Measurements from ENCODE around the gene TMEM178A.
"Not testable (repeated sequence)": the region's sequence is repeated elsewhere in the genome, so short reads cannot be mapped to it uniquely, and the experiment has no call there.

The TMEM178A gene

DNA sequence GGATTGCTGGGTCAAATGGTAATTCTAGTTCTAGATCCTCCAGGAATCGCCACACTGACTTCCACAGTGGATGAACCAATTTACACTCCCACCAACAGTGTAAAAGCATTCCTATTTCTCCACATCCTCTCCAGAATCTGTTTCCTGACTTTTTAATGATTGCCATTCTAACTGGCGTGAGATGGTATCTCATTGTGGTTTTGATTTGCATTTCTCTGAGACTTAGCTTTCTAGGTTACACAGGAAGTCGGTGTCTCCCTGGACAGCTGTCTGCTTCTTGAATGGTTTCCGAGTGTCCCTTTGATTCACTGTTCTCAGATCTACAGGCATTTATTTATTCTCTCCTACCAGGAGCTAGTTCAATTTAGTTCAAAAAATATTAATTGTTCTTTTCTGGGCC lies 62.4 kb downstream of the TMEM178A start:
- H3K27ac Mint-ChIP-seq; H3K4me3 Mint-ChIP-seq; H3K27me3 Mint-ChIP-seq; H3K36me3 Mint-ChIP-seq; H3K4me1 Mint-ChIP-seq (ENCODE audit: low read depth); H3K9me3 Mint-ChIP-seq (ENCODE audit: low read depth): not testable (repeated sequence)

DNA sequence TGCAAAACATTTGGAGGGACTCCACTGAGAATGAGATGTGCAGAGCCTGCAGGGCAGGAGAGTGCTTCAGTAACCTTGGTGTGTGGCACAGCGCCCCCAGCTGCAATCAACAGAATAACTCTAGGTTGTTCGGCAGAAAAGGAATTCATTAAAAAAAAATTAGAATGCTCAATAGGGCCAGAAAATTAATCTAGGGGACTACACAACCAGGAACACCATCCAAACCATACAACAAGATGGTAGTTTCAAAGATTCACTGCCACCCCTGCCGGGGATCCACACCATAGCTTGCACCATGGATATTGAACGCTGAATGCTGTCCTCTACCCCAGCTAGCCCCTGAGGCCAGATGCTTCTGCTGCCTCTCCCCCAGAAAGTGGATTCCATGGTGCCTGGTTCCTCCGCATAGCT lies 63.2 kb downstream of the TMEM178A start:
- Mint-ChIP-seq H3K27me3 (no peaks in the 10 kb centered on the region), H3K36me3 (peaks cover 8% of the 10 kb centered on the region), H3K27ac (no peak overlapping the region), H3K4me3 (no peak overlapping the region), H3K9me3 (ENCODE audit: low read depth) (no peaks in the 10 kb centered on the region), H3K4me1 (ENCODE audit: low read depth) (no peaks in the 10 kb centered on the region)

DNA sequence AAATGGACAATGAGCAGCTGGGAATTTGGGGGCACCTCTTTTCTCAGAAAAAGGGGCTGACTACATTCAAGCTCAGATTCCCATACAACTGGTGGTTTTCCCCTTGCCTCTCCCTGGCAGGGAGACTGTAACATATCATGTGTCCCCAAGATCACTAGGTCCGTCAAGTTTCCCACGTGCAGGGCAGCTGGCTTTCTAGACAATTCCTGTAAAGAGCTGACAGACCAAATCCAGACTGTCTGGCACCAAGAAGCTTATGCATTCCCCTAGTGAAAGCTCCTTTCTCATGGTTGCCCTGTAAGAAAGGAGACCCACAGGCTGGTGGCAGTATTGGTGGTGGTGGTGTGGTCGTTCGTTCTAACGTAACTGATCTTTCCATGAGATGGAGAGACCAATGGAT lies 64.6 kb downstream of the TMEM178A start:
- Mint-ChIP-seq H3K4me3 (no peak overlapping the region), H3K4me1 (ENCODE audit: low read depth) (peaks cover 2% of the 10 kb centered on the region), H3K36me3 (peaks cover 19% of the 10 kb centered on the region), H3K27me3 (no peaks in the 10 kb centered on the region), H3K9me3 (ENCODE audit: low read depth) (no peaks in the 10 kb centered on the region), H3K27ac (no peak overlapping the region)

DNA sequence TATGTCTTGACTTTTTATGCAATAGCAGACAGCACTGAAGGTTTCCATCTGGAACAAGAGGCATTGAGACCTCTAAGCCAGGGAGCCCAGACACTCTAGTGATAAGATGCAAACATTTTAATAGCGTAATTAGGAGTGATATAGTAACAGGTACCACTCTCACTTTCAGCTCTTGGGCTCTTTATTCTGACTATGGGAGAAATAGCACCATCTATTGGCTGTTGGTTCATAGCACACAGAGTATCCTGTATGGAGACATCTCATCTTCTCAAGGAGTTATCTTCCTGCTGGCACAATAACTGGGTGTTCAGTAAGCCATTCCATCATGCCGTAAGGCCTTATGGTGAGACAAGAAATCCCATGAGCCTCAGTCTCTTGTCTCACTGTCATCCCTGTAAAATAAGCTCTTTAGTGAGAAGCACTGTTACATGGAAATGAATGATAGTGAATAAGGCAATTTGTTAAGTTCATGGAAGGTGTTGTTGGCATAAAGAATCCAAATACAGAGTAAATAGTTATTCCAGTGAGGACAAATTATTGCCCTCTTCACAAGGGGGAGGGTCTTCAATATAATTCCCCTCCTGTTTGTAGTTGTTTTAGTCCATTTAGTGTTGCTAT lies 65.1 kb downstream of the TMEM178A start:
- Mint-ChIP-seq H3K36me3 (peaks cover 19% of the 10 kb centered on the region), H3K4me1 (ENCODE audit: low read depth) (peaks cover 6% of the 10 kb centered on the region), H3K4me3 (no peak overlapping the region), H3K27me3 (no peaks in the 10 kb centered on the region), H3K9me3 (ENCODE audit: low read depth) (no peaks in the 10 kb centered on the region), H3K27ac (no peak overlapping the region)

DNA sequence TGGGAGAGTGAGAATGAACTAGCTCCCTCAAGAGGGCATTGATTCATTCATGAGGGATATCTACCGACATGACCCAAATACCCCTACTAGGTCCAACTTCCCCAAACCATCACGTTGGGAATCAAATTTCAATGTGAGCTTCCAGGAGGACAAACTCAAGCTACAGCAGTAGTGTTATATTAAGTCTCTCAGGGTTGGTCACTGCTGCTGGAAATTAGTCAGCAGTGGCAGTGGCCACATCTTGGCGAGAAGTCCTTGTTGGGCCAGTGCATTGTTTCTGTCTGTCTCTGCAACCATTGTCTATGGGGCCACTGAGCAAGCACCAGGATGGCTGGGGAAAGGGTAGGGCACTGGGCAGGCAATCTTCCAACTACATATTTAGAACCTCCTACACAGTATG lies 65.8 kb downstream of the TMEM178A start:
- H3K27ac Mint-ChIP-seq, result no peak overlapping the region
- H3K27me3 Mint-ChIP-seq, result no peaks in the 10 kb centered on the region
- peaks cover 8% of the 10 kb centered on the region for H3K4me1 Mint-ChIP-seq (ENCODE audit: low read depth)
- no peaks in the 10 kb centered on the region for H3K9me3 Mint-ChIP-seq (ENCODE audit: low read depth)
- H3K36me3 Mint-ChIP-seq, result peaks cover 21% of the 10 kb centered on the region
- H3K4me3 Mint-ChIP-seq, result no peak overlapping the region

DNA sequence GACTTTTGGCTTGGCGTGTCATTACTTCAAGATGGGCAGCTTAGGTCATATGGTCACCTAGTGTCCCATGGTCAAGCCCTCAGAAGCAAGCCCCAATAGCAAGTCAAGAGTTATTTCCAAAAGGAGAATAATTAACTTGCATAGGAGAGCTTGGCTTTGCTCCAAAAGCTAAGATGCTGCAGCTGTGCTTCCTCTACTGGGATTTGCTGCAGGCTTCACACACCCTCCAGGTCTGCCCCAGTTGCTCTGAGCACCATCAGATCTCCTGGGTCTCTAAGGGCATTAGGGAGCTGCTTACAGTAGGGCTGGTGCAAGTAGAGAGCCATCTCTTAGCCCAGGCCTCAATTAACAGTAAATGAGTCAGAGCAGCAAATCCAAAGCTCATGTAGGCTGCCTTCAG lies 66.8 kb downstream of the TMEM178A start:
- Mint-ChIP-seq H3K9me3 (ENCODE audit: low read depth) (no peaks in the 10 kb centered on the region), H3K4me1 (ENCODE audit: low read depth) (peaks cover 8% of the 10 kb centered on the region), H3K27me3 (no peaks in the 10 kb centered on the region), H3K27ac (no peak overlapping the region), H3K4me3 (no peak overlapping the region), H3K36me3 (peaks cover 22% of the 10 kb centered on the region)

DNA sequence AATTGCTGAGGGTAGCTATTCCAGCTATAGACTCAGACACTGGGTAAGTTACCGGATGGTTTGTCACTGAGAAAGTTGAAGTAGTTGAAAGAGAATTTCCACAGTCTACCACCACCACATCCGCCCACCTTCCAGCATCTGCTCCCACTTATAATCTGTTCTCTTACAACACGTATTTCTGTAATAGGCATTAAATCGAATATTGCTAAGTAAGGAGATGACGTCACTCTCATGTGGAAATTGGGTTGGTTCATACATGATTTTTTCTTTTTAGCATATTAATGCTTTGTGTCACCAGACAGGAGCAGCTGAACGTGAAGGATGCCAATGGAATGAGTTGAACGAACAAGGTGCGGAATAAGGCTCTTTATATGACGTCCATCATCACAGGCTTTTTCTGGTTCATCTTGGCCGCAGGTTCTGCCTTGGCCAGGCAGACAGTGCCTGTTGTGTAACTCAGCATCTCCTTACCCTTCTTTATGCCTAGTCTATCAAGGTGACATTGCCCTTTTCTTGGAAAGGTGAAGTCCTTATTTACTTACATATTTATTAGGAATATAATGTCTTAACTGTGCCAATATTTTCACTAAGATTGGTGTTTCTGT lies 67.5 kb downstream of the TMEM178A start:
- Mint-ChIP-seq H3K4me1 (ENCODE audit: low read depth) (peaks cover 10% of the 10 kb centered on the region), H3K27ac (no peak overlapping the region), H3K4me3 (no peak overlapping the region), H3K9me3 (ENCODE audit: low read depth) (no peaks in the 10 kb centered on the region), H3K27me3 (no peaks in the 10 kb centered on the region), H3K36me3 (peaks cover 28% of the 10 kb centered on the region)

DNA sequence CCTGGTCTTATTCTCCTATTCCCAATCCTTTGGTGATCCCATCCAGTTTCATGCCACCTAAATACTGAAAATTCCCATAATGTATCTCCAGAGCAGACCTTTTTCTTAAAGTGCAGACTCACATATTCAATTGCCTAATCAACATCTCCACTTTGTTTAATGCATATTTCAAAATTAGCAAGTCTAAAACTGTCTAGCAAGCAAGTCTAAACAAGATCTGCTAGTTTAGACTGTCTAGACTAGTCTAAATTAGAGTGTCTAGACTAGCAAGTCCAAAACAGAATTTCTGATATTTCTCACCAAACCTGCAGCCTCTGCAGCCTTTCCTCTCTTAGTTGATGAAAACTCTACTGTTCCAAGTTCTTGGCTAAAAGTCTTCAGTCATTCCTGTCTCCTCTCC lies 68.7 kb downstream of the TMEM178A start:
- H3K27me3 Mint-ChIP-seq, result no peaks in the 10 kb centered on the region
- H3K4me1 Mint-ChIP-seq (ENCODE audit: low read depth), result peaks cover 10% of the 10 kb centered on the region
- H3K9me3 Mint-ChIP-seq (ENCODE audit: low read depth), result no peaks in the 10 kb centered on the region
- no peak overlapping the region for H3K4me3 Mint-ChIP-seq
- no peak overlapping the region for H3K27ac Mint-ChIP-seq
- H3K36me3 Mint-ChIP-seq, result peaks cover 34% of the 10 kb centered on the region

DNA sequence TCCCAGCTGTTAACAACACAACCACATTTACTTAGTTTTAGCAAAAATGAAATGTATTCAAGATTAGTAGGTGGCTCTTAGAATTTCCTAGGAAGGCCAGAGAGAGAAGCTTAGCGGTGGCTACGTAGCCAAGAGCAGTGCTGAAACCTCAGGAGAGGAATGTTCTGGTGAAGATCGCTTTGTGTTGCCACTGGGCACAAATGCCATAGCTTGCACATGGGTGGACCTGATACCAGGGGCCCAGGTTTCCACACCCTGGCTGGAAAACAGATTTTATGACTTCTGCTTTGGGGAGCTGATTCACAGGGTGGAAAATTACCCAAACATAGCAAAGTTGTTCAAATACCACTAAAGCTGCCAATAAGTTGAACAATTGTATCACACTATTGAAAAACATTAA lies 69.9 kb downstream of the TMEM178A start:
- Mint-ChIP-seq H3K27me3 (no peaks in the 10 kb centered on the region), H3K4me1 (ENCODE audit: low read depth) (peaks cover 10% of the 10 kb centered on the region), H3K27ac (no peak overlapping the region), H3K9me3 (ENCODE audit: low read depth) (no peaks in the 10 kb centered on the region), H3K4me3 (no peak overlapping the region), H3K36me3 (peaks cover 37% of the 10 kb centered on the region)

DNA sequence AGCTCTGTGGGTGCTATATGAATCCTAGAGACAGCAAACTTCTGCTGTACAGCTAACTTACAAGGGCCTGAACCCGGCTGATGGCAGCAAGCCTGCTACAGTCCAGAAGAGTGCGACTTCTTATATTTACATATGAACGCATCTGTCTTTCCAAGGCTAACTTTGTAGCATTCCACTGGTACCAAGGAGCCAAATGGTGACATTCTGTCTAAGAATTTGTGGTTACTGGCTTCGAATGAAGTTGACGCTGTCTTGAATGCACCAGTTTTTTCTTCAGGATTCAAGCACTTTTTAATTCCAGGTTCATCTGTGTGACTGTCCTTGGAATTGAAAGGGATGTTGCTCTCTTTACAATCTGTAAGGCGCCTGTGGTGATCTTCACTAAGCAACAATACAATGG lies 70.9 kb downstream of the TMEM178A start:
- Mint-ChIP-seq H3K4me1 (ENCODE audit: low read depth) (peaks cover 10% of the 10 kb centered on the region), H3K9me3 (ENCODE audit: low read depth) (no peaks in the 10 kb centered on the region), H3K27ac (no peak overlapping the region), H3K36me3 (peaks cover 42% of the 10 kb centered on the region), H3K27me3 (no peaks in the 10 kb centered on the region), H3K4me3 (no peak overlapping the region)

DNA sequence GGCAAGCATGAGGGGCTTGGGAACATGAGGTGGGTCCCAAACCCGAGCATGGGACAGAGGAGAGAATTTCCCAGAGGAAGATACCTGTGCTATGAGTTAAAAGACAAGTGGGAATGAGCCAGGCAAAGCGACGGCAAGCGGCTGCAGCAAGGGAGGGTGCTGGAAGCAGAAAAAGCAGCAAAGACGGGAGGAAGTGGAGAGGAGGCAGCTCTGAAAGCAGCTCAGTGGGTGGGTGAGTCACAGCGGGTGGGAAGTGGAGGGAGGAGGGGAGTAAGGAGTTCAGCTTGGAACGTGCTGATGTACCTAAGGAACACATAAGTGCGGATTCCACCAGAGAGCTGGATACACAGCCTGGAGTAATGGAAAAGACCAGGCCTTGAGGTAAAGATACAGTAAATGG lies 71.9 kb downstream of the TMEM178A start:
- Mint-ChIP-seq H3K4me3 (no peak overlapping the region), H3K4me1 (ENCODE audit: low read depth) (peaks cover 10% of the 10 kb centered on the region), H3K27ac (no peak overlapping the region), H3K27me3 (no peaks in the 10 kb centered on the region), H3K36me3 (peaks cover 39% of the 10 kb centered on the region), H3K9me3 (ENCODE audit: low read depth) (no peaks in the 10 kb centered on the region)

DNA sequence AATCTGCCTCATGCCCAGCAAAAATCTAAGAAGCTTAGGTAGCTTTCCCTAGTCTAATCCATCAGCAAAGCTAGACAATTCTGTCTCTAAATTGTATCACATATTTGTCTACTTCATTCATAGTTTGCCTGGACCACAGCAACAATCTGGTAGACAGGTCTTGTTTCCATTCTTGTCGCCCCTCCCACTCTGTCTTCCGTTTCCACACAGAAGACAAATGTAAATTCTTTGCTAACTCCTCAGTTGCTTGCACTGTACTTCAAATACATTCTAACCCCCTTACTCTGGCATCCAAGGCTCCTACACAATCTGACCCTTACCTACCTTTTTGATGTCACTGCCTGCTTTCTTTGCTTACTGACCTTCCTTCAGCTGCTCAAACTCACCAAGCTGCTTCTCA lies 73.2 kb downstream of the TMEM178A start:
- no peak overlapping the region for H3K4me3 Mint-ChIP-seq

DNA sequence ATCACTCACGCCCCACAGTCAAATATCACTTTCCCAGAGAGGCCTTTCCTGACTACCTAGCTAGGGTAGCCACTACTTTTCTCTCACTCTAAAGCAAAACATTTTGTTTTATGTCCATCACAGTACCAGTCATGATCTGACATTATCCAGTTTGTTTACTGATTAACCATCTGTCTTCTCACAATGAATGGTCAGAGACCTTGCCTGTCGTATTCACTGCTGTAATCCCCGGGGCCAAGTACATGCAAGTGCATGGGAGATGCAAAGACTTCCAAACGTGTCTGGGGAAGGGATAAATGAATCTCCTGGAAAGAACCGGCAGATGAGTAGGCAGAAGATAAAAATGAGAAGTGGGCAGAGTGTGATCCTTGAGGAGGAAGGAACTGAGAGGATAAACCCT lies 73.7 kb downstream of the TMEM178A start:
- Mint-ChIP-seq H3K4me3 (no peak overlapping the region), H3K27ac (no peak overlapping the region), H3K36me3 (peaks cover 36% of the 10 kb centered on the region), H3K4me1 (ENCODE audit: low read depth) (peaks cover 10% of the 10 kb centered on the region), H3K27me3 (no peaks in the 10 kb centered on the region), H3K9me3 (ENCODE audit: low read depth) (no peaks in the 10 kb centered on the region)

More for the DNA sequence above, 73.2 kb downstream of the TMEM178A start:
- Mint-ChIP-seq H3K9me3 (ENCODE audit: low read depth) (no peaks in the 10 kb centered on the region), H3K27ac (no peak overlapping the region), H3K36me3 (peaks cover 40% of the 10 kb centered on the region), H3K27me3 (no peaks in the 10 kb centered on the region), H3K4me1 (ENCODE audit: low read depth) (peaks cover 10% of the 10 kb centered on the region)

DNA sequence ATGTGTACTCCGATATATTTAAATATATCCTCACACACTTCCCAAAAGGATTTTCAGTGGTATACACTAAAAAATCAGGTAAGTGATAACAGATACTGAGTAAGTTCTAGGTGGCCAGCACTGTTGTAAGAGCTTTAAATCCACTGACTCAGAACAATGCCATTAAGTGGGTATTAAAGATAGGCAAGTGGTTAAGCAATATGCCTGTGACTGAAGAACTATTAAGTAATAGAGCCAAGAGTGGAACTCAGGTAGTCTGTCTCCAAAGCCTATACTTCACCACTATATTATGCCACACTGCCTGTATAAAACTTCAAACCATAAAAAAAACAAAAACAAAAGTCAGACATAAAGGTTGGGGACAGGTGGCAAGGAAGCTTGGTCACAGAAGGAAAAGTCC lies 76.2 kb downstream of the TMEM178A start:
- Mint-ChIP-seq H3K27me3 (no peaks in the 10 kb centered on the region), H3K27ac (no peak overlapping the region), H3K36me3 (peaks cover 28% of the 10 kb centered on the region), H3K4me1 (ENCODE audit: low read depth) (peaks cover 1% of the 10 kb centered on the region), H3K9me3 (ENCODE audit: low read depth) (no peaks in the 10 kb centered on the region), H3K4me3 (no peak overlapping the region)

DNA sequence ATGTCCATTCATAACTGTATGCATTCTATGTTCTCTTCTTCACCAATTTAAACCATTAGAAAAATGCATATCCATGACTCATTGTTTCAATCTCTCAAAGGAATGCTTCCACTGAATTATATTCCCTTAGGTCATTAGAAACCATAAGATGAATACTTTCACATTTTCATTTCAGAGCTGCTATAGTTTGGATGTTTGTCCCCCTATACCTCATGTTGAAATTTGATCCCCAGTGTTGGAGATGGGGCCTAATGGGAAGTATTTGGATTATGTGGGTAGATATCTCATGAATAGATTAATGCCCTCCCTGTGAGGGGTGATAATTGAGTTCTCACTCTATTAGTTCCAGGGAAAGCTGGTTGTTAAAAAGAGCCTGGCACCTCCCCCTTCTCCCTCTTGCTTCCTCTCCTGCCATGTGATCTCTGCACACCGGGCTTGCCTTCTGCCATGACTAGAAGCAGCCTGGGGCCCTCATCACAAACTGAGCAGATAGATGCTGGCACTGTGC lies 77.6 kb downstream of the TMEM178A start:
- no peaks in the 10 kb centered on the region for H3K9me3 Mint-ChIP-seq (ENCODE audit: low read depth)
- no peak overlapping the region for H3K27ac Mint-ChIP-seq
- peaks cover 20% of the 10 kb centered on the region for H3K36me3 Mint-ChIP-seq
- H3K4me3 Mint-ChIP-seq, result no peak overlapping the region
- H3K27me3 Mint-ChIP-seq, result no peaks in the 10 kb centered on the region
- no peaks in the 10 kb centered on the region for H3K4me1 Mint-ChIP-seq (ENCODE audit: low read depth)

DNA sequence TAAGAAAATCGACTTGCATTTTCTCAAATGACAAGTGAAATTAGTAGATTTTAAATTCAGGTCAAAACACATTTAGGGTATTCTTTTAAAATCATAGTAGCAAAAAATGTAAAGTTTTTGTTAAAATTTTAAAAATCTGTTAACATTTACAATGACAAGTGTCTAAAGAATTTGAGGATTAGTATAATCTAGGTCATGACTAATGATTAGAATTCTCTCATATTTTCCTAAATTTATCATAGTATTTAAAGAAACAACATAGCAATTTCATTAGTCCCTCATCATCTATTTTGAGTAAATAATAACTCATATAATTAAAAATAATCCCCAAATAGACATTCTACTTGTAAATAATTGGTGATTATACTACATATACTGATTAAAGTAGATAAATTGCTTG lies 89.7 kb downstream of the TMEM178A start:
- H3K27ac Mint-ChIP-seq, result no peak overlapping the region
- no peak overlapping the region for H3K4me3 Mint-ChIP-seq
- no peaks in the 10 kb centered on the region for H3K27me3 Mint-ChIP-seq
- peaks cover 39% of the 10 kb centered on the region for H3K36me3 Mint-ChIP-seq
- no peaks in the 10 kb centered on the region for H3K9me3 Mint-ChIP-seq (ENCODE audit: low read depth)
- no peaks in the 10 kb centered on the region for H3K4me1 Mint-ChIP-seq (ENCODE audit: low read depth)
